ENCODE measurements around the gene B4GAT1. TPM values are rescaled to one million over a fixed set of nuclear protein-coding genes. Genes with fewer than 3 reads are reported as not detected.

The B4GAT1 gene
- total RNA-seq, 1 experiment from 2014 or later = 6.7 TPM

DNA sequence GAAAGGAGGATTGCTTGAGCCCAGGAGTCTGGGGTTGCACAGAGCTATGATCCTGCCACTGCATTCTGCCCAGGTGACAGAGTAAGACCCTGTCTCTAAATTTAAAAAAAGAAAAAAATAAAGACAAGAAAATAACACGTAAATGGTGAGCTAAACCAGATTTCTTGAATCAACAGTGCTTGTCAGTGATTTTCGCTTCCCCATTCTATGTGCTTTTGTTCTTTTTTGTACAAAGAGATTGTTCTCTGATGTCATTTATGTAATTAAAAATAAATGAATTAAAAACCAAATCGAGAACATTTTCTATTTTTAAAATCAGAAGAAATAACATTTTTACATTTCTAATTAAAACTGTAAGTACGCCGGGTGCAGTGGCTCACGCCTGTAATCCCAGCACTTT lies 43.9 kb upstream of the B4GAT1 start:
- ChIA-PET CTCF (interaction anchor here (1.1 to 10.1 kb wide), 2 partner anchors 11 to 79 kb away, joined by 3 to 121 read pairs; no protein-coding TSS in a partner anchor), POLR2A (no interaction called here), RAD21 (ENCODE audit: low non-redundant PET in 1 of 2, low total read pairs in 2 of 2, uncharacterized antibody in 2 of 2, unreplicated experiment in 2 of 2) (no interaction called here)
- TF ChIP-seq YY1 (IDR thresholded peaks at IDR 0.05; ENCODE audit: extremely low read depth, insufficient replicate concordance, low read depth, low read length) (no peak), POLR2A (IDR thresholded peaks at IDR 0.05; ENCODE audit: borderline replicate concordance, extremely low read depth, insufficient read depth, insufficient read length) (no peak), EZH2 (IDR thresholded peaks at IDR 0.05) (no peak), FOSL1 (IDR thresholded peaks at IDR 0.05; ENCODE audit: low read depth) (no peak), ZFX (IDR thresholded peaks at IDR 0.05) (no peak), JUND (IDR thresholded peaks at IDR 0.05) (no peak), TCF7L2 (IDR thresholded peaks at IDR 0.05; ENCODE audit: borderline replicate concordance, extremely low read depth, insufficient read depth, insufficient read length) (no peak)
- H4K20me1 ChIP-seq (ENCODE audit: insufficient read depth) = no peaks in the 10 kb centered on the region
- no peak overlapping the region for H3K4me3 ChIP-seq (replicated peaks in 1 of 2; ENCODE audit: low read depth in 1 of 2, low read length in 2 of 2)
- intact Hi-C loops (cut with micrococcal nuclease) = no loop called here
- no peaks in the 10 kb centered on the region for H3K9me3 ChIP-seq (ENCODE audit: control insufficient read depth in 1 of 2, insufficient read depth in 1 of 2, low read depth in 1 of 2, low read length in 2 of 2)
- H3K36me3 ChIP-seq (ENCODE audit: control insufficient read depth in 1 of 2, insufficient read depth in 2 of 2, low read length in 2 of 2) = no peaks in the 10 kb centered on the region
- H3K9ac ChIP-seq (ENCODE audit: low read length) = no peak overlapping the region
- DNase-seq (ENCODE audit: low read depth, low spot score) = no peak
- H3K4me1 ChIP-seq (ENCODE audit: control insufficient read depth in 1 of 2, insufficient read depth in 2 of 2, low read length in 2 of 2) = peaks cover 2 to 13% of the 10 kb centered on the region in 2 experiments; a peak in 3 of 4 replicates
- no peaks in the 10 kb centered on the region for H3K9me2 ChIP-seq (ENCODE audit: insufficient read depth)
- no peak overlapping the region for H2AFZ ChIP-seq (ENCODE audit: low read depth, low read length, poor library complexity, severe bottlenecking)
- H3K27ac ChIP-seq (ENCODE audit: low read depth, low read length) = no peak overlapping the region
- no peaks in the 10 kb centered on the region for H3K79me2 ChIP-seq (ENCODE audit: insufficient read depth, low read length)
- no peak overlapping the region for H3K4me2 ChIP-seq (ENCODE audit: low read length)
- H3K27me3 ChIP-seq (ENCODE audit: insufficient read depth, low read length) = no peaks in the 10 kb centered on the region
- BruUV-seq (replicated peaks) = no TSS peak
- ATAC-seq = no peak

DNA sequence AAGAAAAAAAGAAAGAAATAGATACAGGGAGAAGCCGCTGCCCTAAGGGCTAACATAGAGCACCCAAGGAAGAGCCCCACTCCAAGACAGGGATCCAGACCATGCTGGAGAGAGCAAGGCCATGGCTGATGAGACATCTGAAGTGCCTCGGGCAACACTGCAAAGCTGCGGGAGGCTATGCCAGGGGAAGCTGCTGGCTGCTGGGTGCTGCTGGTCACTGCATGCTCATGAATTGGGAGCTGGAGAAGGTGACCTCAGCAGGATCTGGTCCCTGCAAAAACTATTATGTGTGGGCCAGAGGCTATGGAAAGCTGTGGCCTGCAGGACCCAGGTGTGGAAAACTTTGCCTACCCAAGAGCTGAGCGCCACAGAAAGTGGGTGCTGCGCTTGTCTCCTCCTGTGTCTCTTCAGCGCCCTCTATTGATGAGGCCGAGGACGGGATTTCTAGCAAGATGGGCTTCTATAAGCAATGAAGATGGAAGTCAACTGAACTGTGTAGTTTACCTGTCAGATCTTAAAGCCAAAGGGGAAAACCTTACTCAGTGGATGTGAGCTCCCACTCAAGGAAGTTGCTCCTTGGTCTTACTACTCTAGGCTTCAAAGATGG lies 41.5 kb upstream of the B4GAT1 start:
- no peaks in the 10 kb centered on the region for H3K9me2 ChIP-seq (ENCODE audit: insufficient read depth)
- H3K4me2 ChIP-seq (ENCODE audit: low read length) = peak overlapping the region; percentile 43
- H3K9me3 ChIP-seq (ENCODE audit: control insufficient read depth in 1 of 2, insufficient read depth in 1 of 2, low read depth in 1 of 2, low read length in 2 of 2) = no peaks in the 10 kb centered on the region
- H3K27me3 ChIP-seq (ENCODE audit: insufficient read depth, low read length) = no peaks in the 10 kb centered on the region
- ChIA-PET POLR2A (interaction anchor here (0.6 to 0.9 kb wide), 4 partner anchors 16 to 633 kb away, joined by 3 to 4 read pairs (median 3); no protein-coding TSS in a partner anchor), RAD21 (ENCODE audit: low non-redundant PET in 1 of 2, low total read pairs in 2 of 2, uncharacterized antibody in 2 of 2, unreplicated experiment in 2 of 2) (interaction anchor here (0.6 to 0.7 kb wide), 2 partner anchors 15 to 1059 kb away, joined by 3 read pairs; no protein-coding TSS in a partner anchor), CTCF (interaction anchor here (0.6 to 10.1 kb wide), 25 partner anchors 9 to 715 kb away, joined by 3 to 121 read pairs (median 5); partner anchors contain the start of genes BRMS1, DPP3, MRPL11 and RBM4B)
- H3K36me3 ChIP-seq (ENCODE audit: control insufficient read depth in 1 of 2, insufficient read depth in 2 of 2, low read length in 2 of 2) = no peaks in the 10 kb centered on the region
- TF ChIP-seq, protein P1, sequence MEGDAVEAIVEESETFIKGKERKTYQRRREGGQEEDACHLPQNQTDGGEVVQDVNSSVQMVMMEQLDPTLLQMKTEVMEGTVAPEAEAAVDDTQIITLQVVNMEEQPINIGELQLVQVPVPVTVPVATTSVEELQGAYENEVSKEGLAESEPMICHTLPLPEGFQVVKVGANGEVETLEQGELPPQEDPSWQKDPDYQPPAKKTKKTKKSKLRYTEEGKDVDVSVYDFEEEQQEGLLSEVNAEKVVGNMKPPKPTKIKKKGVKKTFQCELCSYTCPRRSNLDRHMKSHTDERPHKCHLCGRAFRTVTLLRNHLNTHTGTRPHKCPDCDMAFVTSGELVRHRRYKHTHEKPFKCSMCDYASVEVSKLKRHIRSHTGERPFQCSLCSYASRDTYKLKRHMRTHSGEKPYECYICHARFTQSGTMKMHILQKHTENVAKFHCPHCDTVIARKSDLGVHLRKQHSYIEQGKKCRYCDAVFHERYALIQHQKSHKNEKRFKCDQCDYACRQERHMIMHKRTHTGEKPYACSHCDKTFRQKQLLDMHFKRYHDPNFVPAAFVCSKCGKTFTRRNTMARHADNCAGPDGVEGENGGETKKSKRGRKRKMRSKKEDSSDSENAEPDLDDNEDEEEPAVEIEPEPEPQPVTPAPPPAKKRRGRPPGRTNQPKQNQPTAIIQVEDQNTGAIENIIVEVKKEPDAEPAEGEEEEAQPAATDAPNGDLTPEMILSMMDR (IDR thresholded peaks at IDR 0.05 in 2 of 3, conservative IDR thresholded peaks at IDR 0.05 in 1 of 3; ENCODE audit: borderline replicate concordance in 1 of 3, insufficient read depth in 1 of 3, low read depth in 2 of 3, low read length in 2 of 3) = peak; percentile 88 to 92 (median 89)
- TF ChIP-seq JUND (IDR thresholded peaks at IDR 0.05) = no peak
- TF ChIP-seq YY1 (IDR thresholded peaks at IDR 0.05; ENCODE audit: extremely low read depth, insufficient replicate concordance, low read depth, low read length) = peak; percentile 62
- TF ChIP-seq RAD21 (IDR thresholded peaks at IDR 0.05; ENCODE audit: low read depth) = peak; percentile 87
- DNase-seq (ENCODE audit: low read depth, low spot score) = peak; percentile 75
- H3K79me2 ChIP-seq (ENCODE audit: insufficient read depth, low read length) = no peaks in the 10 kb centered on the region
- no TSS peak for BruUV-seq (replicated peaks)
- intact Hi-C loops (cut with micrococcal nuclease) = loop anchor here (5.0 kb wide), 1 partner anchor 77 kb away; no protein-coding TSS in a partner anchor
- H4K20me1 ChIP-seq (ENCODE audit: insufficient read depth) = no peaks in the 10 kb centered on the region
- no peak overlapping the region for H3K27ac ChIP-seq (ENCODE audit: low read depth, low read length)
- peak overlapping the region; percentile 77 for H2AFZ ChIP-seq (ENCODE audit: low read depth, low read length, poor library complexity, severe bottlenecking)
- H3K4me3 ChIP-seq (replicated peaks in 1 of 2; ENCODE audit: low read depth in 1 of 2, low read length in 2 of 2) = no peak overlapping the region
- H3K4me1 ChIP-seq (ENCODE audit: control insufficient read depth in 1 of 2, insufficient read depth in 2 of 2, low read length in 2 of 2) = peaks cover 16 to 32% of the 10 kb centered on the region in 2 experiments; a peak in 3 of 4 replicates
- H3K9ac ChIP-seq (ENCODE audit: low read length) = no peak overlapping the region
- peak; percentile 80 for ATAC-seq
